Epithelial cell of proximal tubule (primary cell): ENCODE data around the gene SKAP1. TPM values are rescaled to one million over a fixed set of nuclear protein-coding genes. Genes with fewer than 3 reads are reported as not detected.

ENCODE experiments used
- DNase-seq: peaks from one replicate; pipeline ENCODE4 v3.0.0-alpha.2; 2011; ENCODE audit warnings: low read depth
- H3K4me3 ChIP-seq: 2 replicates; pipeline ENCODE4 v1.5.1; 2011; ENCODE audit warnings: low read depth, mild to moderate bottlenecking, low read length
- CTCF ChIP-seq: conservative IDR thresholded peaks from 2 replicates; pipeline ENCODE4 v1.5.1; 2012; ENCODE audit warnings: low read depth, mild to moderate bottlenecking, low read length
- total RNA-seq: library from RNA; depleted of rRNA; stranded (reverse); fragments of >200 nt; gene quantifications from 2 replicates; pipeline ENCODE4 v1.2.3, GENCODE V29; 2015

Gene SKAP1
- total RNA-seq, 1 donor from 2014 or later, result 11.4 TPM

DNA sequence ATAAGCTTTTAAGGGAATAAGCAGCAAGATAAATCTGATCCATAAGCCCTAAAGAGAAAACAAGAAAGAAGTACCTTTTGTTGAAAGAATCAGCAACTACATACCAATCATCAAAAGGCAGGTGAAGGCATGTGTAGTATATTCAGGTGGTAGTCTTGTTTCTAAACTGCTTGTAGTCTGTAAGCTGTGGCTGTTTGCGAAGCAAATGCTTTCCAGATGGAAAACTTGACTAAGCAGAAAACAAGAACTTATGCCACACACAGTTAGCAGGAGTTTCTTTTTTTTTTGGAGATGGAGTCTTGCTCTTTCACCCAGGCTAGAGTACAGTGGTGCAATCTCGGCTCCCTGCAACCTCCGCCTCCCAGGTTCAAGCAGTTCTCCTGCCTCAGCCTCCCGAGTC is 334.4 kb downstream of the SKAP1 start:
- no peak overlapping the region for H3K4me3 ChIP-seq
- TF ChIP-seq CTCF, result no peak
- DNase-seq, result no peak

DNA sequence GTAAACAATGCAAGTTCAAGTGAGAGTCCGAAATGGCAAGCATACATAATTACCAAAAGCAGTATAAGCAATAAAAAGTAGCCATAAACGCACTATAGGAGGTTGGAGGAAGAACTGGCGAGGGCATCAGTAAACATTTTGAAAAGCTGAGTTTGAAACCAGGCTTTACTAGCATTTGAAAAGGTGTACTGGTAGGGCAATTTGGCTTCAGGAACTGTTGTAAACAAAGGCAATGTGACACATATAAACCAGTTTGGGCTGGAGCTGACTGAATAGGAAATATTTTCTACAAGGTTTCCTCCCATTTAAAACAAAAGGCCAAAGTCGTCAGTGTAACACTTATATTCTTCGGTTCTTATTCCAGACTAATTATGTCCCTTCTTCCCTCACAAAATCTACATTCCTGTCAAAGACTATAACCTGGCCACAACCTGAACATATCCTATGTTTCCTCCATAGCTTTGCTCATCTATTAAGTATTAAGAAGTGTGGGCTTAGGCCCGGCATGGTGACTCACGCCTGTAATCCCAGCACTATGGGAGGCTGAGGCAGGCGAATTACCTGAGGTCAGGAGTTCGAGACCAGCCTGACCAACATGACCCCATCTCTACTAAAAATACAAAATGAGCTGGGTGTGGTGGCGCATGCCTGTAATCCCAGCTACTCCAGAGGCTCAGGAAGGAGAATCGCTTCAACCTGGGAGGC is 336.5 kb downstream of the SKAP1 start:
- DNase-seq, result no peak
- TF ChIP-seq CTCF, result no peak
- H3K4me3 ChIP-seq, result no peak overlapping the region

DNA sequence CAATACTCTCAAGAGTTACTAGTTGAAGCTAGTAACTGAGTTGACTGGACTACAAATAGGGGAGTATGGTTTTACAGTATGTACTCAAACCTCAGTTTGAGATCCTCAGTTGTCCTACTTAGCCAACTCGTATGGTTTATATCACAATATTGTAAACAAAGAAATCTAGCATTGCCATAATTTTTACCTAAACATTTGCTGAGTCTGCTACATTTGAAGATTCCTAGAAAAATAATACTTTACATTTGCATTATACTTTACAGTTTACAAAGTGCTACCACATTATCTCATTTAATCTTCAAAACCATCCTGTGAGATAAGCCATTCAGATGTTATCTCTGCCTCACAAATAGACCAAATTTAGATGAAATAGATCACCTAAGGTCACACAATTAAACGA is 345.1 kb downstream of the SKAP1 start:
- DNase-seq, result no peak
- TF ChIP-seq CTCF, result no peak
- H3K4me3 ChIP-seq, result no peak overlapping the region

Other genes starting within 250 kb of the SKAP1 start
- not detected in 2 replicates for gene HOXB1, start 100.8 kb upstream of the SKAP1 start, total RNA-seq
- gene HOXB2, start 114.9 kb upstream of the SKAP1 start, total RNA-seq, result 21.1 and 43.7 TPM in 2 replicates
- gene HOXB4, start 148.1 kb upstream of the SKAP1 start, total RNA-seq, result 4.3 and 5.7 TPM in 2 replicates
- 22.6 and 49.9 TPM in 2 replicates for gene HOXB3, start 160.0 kb upstream of the SKAP1 start, total RNA-seq
- gene HOXB5, start 163.6 kb upstream of the SKAP1 start, total RNA-seq, result 2.8 and 5.5 TPM in 2 replicates
- gene HOXB6, start 174.8 kb upstream of the SKAP1 start, total RNA-seq, result 42.9 and 55.6 TPM in 2 replicates
- gene HOXB7, start 180.8 kb upstream of the SKAP1 start, total RNA-seq, result 24.9 and 26.0 TPM in 2 replicates
- 12.7 and 21.4 TPM in 2 replicates for gene HOXB8, start 185.1 kb upstream of the SKAP1 start, total RNA-seq
- gene HOXB9, start 196.1 kb upstream of the SKAP1 start, total RNA-seq, result 74.5 and 83.8 TPM in 2 replicates